Measurements from ENCODE around the gene CCDC184.

DNA sequence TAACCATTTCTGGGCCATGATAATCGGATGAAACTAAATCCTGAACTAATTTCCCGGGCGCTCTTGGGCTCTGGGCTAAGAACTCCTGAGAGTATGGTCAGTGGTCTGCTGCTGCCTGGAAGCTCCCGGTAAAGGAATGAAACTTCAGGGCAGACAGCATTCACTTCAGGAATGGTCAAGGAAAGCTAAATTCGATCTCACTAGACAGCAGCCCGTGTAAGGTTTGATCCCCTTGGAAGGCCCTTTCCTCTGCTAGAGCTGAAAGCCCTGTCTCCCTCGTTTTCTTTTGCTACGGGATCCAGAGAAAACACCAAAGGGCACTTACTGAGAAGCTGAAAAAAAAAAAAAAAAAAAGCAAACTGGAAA lies 26.8 kb upstream of the CCDC184 start:
- TF ChIP-seq, protein P1, sequence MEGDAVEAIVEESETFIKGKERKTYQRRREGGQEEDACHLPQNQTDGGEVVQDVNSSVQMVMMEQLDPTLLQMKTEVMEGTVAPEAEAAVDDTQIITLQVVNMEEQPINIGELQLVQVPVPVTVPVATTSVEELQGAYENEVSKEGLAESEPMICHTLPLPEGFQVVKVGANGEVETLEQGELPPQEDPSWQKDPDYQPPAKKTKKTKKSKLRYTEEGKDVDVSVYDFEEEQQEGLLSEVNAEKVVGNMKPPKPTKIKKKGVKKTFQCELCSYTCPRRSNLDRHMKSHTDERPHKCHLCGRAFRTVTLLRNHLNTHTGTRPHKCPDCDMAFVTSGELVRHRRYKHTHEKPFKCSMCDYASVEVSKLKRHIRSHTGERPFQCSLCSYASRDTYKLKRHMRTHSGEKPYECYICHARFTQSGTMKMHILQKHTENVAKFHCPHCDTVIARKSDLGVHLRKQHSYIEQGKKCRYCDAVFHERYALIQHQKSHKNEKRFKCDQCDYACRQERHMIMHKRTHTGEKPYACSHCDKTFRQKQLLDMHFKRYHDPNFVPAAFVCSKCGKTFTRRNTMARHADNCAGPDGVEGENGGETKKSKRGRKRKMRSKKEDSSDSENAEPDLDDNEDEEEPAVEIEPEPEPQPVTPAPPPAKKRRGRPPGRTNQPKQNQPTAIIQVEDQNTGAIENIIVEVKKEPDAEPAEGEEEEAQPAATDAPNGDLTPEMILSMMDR (optimal IDR thresholded peaks at IDR 0.05 in 1 of 3, IDR thresholded peaks at IDR 0.05 in 1 of 3, conservative IDR thresholded peaks at IDR 0.05 in 1 of 3; ENCODE audit: extremely low read depth in 1 of 3, insufficient read depth in 2 of 3, low read length in 3 of 3): no peak
- no peak for TF ChIP-seq EZH2 (IDR thresholded peaks at IDR 0.05; ENCODE audit: low read length)
